ENCODE measurements around the gene RHBDL1. TPM values are rescaled to one million over a fixed set of nuclear protein-coding genes. Genes with fewer than 3 reads are reported as not detected.

RHBDL1 gene
- polyA plus RNA-seq, 1 donor (not counting 4 experiments of a cell fraction or from before 2014, with no cell fraction given), result 0.71 TPM

DNA sequence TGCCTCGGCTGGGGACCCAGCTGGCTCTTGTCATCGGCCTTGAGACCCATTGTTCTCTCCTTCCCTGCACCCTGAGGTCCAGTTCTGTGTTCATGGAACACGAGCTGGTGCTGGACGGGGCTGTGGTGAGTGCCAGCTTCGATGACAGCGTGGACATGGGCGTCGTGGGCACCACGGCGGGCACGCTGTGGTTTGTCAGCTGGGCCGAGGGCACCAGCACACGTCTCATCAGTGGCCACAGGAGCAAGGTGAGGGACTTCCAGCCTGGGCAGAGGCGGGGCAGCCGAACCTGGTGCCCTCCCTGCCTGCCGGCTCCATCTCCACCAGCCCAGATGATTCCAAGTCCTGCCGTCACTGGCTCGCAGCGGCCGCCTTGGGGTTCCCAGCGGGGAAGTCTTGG, 12.9 kb upstream of the RHBDL1 start:
- no peaks in the 10 kb centered on the region for H3K36me3 ChIP-seq (ENCODE audit: control insufficient read depth in 2 of 2, extremely low read depth in 1 of 2, insufficient read depth in 2 of 2, low read length in 2 of 2)
- dilution Hi-C loops (cut with MboI; ENCODE audit: extremely low pct_ligation_motif_present, low sequenced_read_pairs), result no loop called here
- TF ChIP-seq, protein P1, sequence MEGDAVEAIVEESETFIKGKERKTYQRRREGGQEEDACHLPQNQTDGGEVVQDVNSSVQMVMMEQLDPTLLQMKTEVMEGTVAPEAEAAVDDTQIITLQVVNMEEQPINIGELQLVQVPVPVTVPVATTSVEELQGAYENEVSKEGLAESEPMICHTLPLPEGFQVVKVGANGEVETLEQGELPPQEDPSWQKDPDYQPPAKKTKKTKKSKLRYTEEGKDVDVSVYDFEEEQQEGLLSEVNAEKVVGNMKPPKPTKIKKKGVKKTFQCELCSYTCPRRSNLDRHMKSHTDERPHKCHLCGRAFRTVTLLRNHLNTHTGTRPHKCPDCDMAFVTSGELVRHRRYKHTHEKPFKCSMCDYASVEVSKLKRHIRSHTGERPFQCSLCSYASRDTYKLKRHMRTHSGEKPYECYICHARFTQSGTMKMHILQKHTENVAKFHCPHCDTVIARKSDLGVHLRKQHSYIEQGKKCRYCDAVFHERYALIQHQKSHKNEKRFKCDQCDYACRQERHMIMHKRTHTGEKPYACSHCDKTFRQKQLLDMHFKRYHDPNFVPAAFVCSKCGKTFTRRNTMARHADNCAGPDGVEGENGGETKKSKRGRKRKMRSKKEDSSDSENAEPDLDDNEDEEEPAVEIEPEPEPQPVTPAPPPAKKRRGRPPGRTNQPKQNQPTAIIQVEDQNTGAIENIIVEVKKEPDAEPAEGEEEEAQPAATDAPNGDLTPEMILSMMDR (optimal IDR thresholded peaks at IDR 0.05 in 1 of 3, IDR thresholded peaks at IDR 0.05 in 1 of 3, conservative IDR thresholded peaks at IDR 0.05 in 1 of 3; ENCODE audit: extremely low read depth in 1 of 3, insufficient read depth in 2 of 3, low read length in 3 of 3), result no peak
- TF ChIP-seq EZH2 (IDR thresholded peaks at IDR 0.05; ENCODE audit: low read length), result no peak

DNA sequence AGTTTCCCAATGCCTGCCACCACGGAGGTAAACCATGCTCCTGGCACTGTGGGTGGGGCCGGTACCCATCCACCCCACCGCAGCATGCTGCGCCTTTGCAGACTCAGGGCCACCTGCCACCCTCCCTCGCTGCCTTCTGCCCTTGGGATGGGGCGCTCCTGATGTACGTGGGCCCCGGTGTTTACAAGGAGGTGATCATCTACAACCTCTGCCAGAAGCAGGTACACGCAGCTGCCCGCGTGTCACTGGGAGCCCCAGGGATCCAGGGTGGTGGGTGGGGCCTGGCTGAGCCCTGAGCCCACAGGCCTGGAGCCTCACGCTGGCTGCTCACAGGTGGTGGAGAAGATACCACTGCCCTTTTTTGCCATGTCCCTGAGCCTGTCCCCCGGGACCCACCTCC, 8.9 kb upstream of the RHBDL1 start:
- Histone ChIP-seq H3K4me1 (ENCODE audit: control insufficient read depth, extremely low read depth, insufficient read depth, low read length) (peaks cover 10% of the 10 kb centered on the region), H3K9ac (ENCODE audit: control insufficient read depth, extremely low read depth, insufficient read depth, low read length) (no peak overlapping the region), H2AFZ (ENCODE audit: control insufficient read depth, low read length) (no peak overlapping the region), H3K36me3 (ENCODE audit: control insufficient read depth in 2 of 2, extremely low read depth in 1 of 2, insufficient read depth in 2 of 2, low read length in 2 of 2) (peaks cover 14% of the 10 kb centered on the region in 2 experiments), H3K4me3 (ENCODE audit: control insufficient read depth in 2 of 3, extremely low read depth in 1 of 3, insufficient read depth in 2 of 3, low read depth in 1 of 3, low read length in 3 of 3) (no peak overlapping the region), H3K79me2 (ENCODE audit: control insufficient read depth, insufficient read depth, low read length) (peaks cover 28% of the 10 kb centered on the region), H4K20me1 (ENCODE audit: control insufficient read depth, extremely low read depth, insufficient read depth, low read length) (no peaks in the 10 kb centered on the region), H3K4me2 (ENCODE audit: control insufficient read depth, extremely low read depth, insufficient read depth, low read depth, low read length) (no peak overlapping the region), H3K9me3 (ENCODE audit: control insufficient read depth, low read depth, low read length) (no peaks in the 10 kb centered on the region), H3K9me1 (ENCODE audit: control insufficient read depth, extremely low read depth, insufficient read depth, low read length) (no peaks in the 10 kb centered on the region), H3K27ac (ENCODE audit: control insufficient read depth, insufficient read depth, low read length) (no peak overlapping the region), H3K27me3 (ENCODE audit: control insufficient read depth, extremely low read depth, insufficient read depth, low read length) (no peaks in the 10 kb centered on the region)
- no peak for TF ChIP-seq EZH2 (IDR thresholded peaks at IDR 0.05; ENCODE audit: low read length)
- TF ChIP-seq, protein P1 (optimal IDR thresholded peaks at IDR 0.05 in 1 of 3, IDR thresholded peaks at IDR 0.05 in 1 of 3, conservative IDR thresholded peaks at IDR 0.05 in 1 of 3; ENCODE audit: extremely low read depth in 1 of 3, insufficient read depth in 2 of 3, low read length in 3 of 3), result no peak
- DNase-seq (ENCODE audit: low read depth, low spot score) (no peak), FAIRE-seq (no peak)
- dilution Hi-C loops (cut with MboI; ENCODE audit: extremely low pct_ligation_motif_present, low sequenced_read_pairs), result no loop called here

More for the DNA sequence above, 12.9 kb upstream of the RHBDL1 start:
- no peak overlapping the region for H3K9ac ChIP-seq (ENCODE audit: control insufficient read depth, extremely low read depth, insufficient read depth, low read length)
- H3K79me2 ChIP-seq (ENCODE audit: control insufficient read depth, insufficient read depth, low read length), result no peaks in the 10 kb centered on the region
- no peaks in the 10 kb centered on the region for H4K20me1 ChIP-seq (ENCODE audit: control insufficient read depth, extremely low read depth, insufficient read depth, low read length)
- H3K27ac ChIP-seq (ENCODE audit: control insufficient read depth, insufficient read depth, low read length), result no peak overlapping the region
- FAIRE-seq (no peak), DNase-seq (ENCODE audit: low read depth, low spot score) (no peak)
- peaks cover 5% of the 10 kb centered on the region for H3K4me1 ChIP-seq (ENCODE audit: control insufficient read depth, extremely low read depth, insufficient read depth, low read length)
- H3K4me2 ChIP-seq (ENCODE audit: control insufficient read depth, extremely low read depth, insufficient read depth, low read depth, low read length), result no peak overlapping the region
- no peak overlapping the region for H2AFZ ChIP-seq (ENCODE audit: control insufficient read depth, low read length)
- H3K27me3 ChIP-seq (ENCODE audit: control insufficient read depth, extremely low read depth, insufficient read depth, low read length), result no peaks in the 10 kb centered on the region
- no peaks in the 10 kb centered on the region for H3K9me3 ChIP-seq (ENCODE audit: control insufficient read depth, low read depth, low read length)
- H3K9me1 ChIP-seq (ENCODE audit: control insufficient read depth, extremely low read depth, insufficient read depth, low read length), result no peaks in the 10 kb centered on the region
- no peak overlapping the region for H3K4me3 ChIP-seq (ENCODE audit: control insufficient read depth in 2 of 3, extremely low read depth in 1 of 3, insufficient read depth in 2 of 3, low read depth in 1 of 3, low read length in 3 of 3)
